NOMO-1 (cell line): ENCODE data around the gene ACP7.
"Not testable (repeated sequence)": the region's sequence is repeated elsewhere in the genome, so short reads cannot be mapped to it uniquely, and the experiment has no call there.

ENCODE experiments used
- DNase-seq, 2 experiments: peaks; one replicate each; lab custom pipeline; 2025; ENCODE audit not compliant: unreplicated experiment in 2 of 2; lab: John Stamatoyannopoulos, UW

Gene ACP7

DNA sequence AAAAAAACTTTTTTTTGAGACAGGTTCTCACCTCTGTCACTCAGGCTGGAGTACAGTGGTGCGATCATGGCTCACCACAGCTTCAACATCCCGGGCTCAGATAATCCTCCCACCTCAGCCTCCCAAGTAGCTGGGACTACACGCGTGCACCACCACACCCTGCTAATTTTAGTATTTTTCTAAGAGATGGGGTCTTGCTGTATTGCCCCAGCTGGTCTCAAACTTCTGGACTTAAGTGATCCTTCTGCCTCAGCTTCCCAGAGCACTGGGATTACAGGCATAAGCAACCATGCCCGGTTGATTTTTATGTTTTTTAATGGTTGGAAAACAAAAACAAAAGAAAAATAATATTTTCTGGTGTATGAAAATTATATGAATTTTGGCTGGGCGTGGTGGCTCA lies 9.2 kb upstream of the ACP7 start:
- DNase-seq: no peak

DNA sequence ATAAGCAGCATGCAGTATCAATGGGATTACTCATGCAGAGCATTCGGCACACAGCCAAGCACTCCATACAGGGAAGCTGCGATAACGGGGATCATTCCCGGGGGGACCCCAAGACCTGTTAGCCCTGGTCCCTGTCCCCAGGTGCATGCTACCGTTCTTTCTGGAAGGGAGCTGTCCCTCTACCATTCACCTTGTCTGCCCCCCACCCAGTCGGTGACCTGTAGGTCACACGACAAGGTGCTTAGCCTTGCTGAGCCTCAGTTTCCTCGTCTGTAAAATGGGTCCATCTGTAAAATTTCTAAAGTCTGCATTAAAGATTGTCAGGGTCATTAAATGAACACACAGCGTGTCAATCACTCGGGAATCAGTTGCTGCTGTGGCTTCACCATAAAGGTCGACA lies 6.8 kb upstream of the ACP7 start:
- no peak for DNase-seq

DNA sequence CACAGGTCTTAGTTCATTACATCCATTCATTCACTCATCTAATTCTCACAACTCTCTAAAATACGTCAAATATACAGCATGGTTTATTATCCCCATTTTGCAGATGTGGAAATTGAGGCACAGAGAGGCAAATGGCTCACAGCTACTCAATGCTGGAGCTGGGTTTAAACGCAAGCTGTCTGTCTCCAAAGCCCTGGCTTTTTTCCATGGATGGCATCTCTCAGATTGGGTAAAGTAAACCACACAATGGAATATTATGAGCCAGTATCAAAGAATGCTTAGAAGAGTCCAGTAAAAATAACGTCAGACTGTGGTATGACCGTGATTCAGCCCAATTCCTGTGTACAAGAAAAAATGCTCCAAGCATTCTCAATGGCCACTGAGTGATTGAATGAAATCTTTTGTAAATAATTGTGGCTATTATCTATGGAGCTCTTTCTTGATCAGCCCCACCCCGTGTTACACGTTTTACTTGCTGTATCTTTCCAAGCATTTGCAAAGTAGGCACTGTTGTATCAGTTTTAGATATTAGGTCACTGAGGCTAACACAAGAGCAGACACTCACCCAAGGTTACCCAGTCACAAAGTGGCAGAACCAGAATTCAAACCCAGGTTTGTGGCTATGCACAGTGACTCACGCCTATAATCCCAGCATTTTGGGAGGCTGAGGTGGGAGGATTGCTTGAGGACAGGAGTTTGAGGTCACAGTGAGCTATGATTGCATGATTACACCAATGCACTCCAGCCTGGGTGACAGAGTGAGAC lies 5.5 kb upstream of the ACP7 start:
- DNase-seq: no peak

DNA sequence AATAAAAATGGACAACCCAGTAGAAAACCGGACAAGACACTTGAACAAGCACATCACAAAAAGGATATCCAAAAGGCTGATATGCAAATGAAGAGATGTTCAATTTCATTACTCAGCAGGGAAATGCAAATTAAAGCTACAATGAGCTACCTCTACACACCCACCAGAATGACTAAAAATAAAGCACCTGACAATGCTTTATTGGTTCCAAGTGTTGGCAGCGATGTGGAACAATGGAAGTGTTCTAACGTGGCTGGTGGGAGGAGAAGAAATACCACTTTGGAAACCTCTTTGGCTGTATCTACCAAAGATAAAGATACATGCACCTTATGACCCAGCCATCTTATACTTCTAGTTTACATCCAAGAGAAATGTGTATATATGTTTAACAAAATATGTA lies 3.7 kb upstream of the ACP7 start:
- no peak for DNase-seq

DNA sequence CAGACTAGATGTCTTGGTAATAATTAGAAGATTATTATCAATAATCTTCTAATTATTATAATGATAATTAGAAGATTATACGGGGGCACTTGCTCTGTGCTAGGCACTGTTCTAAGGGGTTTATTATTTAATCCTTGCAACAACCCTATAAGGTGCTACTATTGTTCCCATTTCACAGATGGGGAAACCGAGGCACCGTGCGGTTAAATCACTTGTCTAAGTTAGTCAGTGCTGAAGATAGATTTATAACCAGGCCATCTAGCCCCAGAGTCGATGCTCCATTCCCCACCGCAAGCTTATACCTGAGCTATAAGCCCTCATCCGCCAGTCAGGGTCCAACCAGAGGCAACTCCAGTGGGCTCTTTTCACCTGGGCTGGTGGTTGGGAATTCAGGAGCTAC lies 2.0 kb upstream of the ACP7 start:
- no peak for DNase-seq

DNA sequence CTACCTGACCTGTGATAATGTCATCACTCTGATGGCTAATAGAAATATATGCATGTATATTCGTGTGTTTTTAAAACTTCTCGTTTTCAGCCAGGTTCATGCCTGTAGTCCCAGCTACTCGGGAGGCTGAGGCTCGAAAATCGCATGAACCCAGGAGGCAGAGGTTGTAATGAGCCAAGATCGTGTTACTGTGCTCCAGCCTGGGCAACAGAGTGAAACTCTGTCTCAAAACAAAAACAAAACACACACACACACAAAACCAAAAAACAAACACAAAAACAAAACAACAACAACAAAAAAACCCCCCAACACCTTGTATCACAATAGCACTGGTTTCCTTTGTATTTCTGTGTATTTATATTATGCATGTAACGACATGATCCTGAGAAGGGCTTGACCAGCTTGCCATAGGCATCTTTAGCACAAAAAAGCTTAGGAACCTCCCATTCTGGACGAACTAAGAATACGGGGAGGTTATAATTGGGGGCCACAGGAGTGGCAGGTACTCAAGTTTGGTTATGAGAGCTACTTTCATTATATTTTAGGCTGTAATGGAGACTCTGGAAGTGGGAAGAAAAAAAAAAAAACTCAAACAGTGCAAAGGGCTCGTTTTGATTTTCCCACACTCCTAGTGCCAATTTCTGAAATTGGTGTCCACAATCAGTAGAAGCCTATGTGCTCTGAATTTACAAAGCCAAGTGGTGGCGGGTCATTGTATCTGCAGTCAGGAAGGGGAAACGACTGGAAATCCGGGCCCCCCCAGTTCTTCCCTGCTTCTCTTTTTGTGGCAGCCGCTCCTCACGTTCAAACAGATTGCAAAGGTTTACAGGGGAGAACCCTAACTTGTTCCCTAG lies 1.2 kb upstream of the ACP7 start:
- no peak for DNase-seq

DNA sequence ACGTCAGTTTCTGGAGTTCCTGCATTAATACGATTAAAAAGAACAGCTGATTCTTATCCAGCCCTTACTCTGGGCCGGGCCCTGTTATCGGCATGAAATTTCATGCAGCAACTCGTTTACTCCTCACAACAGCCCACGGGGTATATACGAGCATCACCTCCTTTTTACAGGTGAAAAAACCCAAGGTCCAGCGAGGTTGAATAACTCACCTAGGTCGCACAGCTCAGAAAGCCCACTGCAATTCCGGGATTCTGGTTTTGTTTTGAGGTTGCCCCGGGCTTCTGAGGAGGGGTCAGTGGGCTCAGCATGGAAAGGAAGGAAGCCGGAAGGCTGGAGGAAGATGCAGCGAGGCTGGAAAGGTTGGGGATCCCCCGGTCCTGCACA lies 577 bp upstream of the ACP7 start:
- DNase-seq: no peak

DNA sequence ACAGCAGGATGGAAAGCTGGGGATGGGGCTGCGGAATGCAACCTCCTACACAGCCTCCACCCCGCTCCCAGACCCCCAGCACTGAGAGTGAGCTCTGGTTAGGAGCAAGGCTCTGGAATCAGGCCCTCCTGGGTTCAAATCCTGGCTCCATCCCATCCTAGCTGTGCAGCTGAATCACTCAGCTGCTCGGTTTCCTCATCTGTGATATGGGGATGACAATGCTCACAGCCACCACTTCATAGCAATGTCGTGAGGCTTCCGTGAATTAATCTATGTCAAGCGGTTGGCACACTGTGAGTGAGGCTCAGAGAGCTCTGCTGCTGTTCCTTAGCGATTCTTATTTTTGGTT lies 538 bp downstream of the ACP7 start:
- DNase-seq: no peak

DNA sequence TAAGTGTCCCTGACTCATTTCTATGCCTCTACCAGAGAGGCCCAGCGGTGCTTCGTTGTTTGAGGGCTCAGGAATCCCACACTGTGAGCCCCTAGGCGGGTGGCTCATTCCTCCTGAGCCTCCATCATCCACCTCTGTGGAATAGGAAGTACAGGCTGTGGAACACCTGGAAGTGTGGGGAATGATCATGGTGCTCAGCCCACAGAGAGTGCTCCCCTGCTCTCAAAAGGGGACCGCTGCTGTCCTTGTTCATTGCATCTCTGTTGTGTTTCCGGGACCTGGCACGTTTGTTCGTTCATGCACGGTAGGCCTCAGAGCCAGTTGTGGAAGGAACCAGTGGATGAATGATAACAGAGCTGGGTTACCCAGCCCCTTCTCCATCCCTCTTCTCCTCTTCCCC lies 1.2 kb downstream of the ACP7 start:
- no peak for DNase-seq

DNA sequence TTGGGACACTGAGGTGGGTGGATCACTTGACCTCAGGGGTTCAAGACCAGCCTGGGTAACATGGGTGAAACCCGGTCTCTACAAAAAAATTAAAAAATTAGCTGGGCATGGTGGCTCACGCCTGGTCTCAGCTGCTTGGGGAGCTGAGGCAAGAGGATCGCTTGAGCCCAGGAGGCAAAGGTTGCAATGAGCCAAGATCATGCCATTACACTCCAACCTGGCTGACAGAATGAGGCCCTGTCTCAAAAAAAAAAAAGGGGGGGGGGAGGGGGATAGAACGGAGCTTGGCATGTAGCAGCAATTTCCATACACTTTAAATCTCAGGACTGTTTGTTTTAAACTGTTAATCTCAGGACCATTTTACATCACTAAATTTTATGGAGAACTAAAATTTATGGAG lies 2.2 kb downstream of the ACP7 start:
- DNase-seq: no peak

DNA sequence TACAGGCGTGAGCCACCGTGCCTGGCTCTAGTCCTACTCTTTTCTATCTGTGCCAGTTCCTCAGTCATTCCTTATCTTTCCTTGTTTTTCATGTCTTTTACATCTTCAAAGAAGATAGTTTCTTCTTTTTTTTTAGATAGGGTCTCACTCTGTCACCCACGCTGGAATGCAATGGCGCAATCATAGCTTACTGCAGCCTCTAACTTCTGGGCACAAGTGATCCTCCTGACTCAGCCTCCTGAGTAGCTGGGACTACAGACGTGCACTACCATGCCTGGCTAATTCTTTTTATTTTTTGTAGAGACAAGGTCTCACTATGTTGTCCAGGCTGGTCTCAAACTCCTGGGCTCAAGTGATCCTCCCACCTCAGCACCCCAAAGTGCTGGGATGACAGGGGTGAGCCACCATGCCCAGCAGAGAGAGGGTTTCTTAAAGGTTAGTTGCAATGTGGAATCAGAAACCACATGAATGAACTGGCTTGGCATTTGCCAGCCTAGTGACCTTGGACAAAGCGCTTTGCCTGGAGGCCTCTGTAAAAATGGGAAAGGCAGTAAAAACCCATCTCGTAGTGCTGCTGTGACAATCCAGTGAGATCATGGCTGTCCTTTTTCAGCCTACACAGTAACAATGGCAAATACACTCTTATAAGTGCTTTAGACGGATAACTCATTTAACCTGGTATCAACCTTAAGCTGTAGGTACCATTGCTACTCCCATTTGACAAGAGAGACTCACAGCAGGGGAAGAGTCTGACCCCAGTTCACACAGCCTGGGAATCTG lies 3.9 kb downstream of the ACP7 start:
- no peak for DNase-seq

DNA sequence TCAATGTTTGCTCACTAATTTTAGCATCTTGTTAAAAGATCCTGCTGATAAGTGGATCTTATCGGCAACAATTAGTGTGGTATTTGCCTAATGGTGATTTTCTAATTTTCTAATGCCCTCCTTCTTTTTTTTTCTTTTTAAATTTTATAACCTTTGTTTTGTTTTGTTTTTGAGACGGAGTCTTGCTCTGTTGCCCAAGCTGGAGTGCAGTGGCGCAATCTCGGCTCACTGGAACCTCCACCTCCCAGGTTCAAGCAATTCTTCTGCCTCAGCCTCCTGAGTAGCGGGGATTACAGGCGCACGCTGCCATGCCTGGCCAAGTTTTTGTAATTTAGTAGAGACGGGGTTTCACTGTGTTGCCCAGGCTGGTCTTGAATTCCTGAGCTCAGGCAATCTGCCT lies 5.8 kb downstream of the ACP7 start:
- not testable (repeated sequence) for DNase-seq

DNA sequence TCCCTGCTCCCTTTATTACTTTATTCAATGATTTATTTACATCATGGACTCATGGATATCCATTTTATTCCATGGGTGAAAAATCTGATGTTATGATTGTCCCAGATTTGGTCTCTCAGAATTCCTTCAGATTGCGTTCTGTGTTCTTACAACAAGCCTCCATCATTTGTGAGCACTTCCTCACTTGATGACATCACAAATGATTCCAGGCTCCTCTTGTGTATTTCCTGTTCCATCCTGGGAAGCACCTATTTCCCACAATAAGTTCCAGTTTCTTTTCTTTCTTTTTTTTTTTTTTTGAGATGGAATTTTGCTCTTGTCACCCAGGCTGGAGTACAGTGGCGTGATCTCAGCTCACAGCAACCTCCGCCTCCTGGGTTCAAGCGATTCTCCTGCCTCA lies 6.7 kb downstream of the ACP7 start:
- DNase-seq: no peak

DNA sequence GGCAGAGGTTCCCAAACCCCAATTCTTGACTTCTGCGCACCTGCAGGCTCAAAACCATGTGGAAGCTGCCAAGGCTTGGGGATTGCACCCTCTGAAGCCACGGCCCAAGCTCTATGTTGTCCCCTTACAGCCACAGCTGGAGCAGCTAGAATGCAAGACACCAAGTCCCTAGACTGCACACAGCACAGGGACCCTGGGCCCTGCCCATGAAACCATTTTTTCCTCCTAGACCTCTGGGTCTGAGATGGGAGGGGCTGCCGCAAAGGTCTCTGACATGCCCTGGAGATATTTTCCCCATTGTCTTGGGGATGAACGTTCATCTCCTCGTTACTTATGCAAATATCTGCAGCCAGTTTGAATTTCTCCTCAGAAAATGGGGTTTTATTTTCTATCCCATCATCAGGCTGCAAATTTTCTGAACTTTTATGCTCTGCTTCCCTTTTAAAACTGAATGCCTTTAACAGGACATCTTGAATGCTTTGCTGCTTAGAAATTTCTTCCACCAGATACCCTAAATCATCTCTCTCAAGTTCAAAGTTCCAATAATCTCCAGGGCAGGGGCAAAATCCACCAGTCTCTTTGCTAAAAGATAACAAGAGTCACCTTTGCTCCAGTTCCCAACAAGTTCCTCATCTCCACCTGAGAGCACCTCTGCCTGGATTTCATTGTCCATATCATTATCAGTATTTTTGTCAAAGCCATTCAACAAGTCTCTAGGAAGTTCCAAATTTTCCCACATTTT lies 11.8 kb downstream of the ACP7 start:
- DNase-seq: not testable (repeated sequence)

DNA sequence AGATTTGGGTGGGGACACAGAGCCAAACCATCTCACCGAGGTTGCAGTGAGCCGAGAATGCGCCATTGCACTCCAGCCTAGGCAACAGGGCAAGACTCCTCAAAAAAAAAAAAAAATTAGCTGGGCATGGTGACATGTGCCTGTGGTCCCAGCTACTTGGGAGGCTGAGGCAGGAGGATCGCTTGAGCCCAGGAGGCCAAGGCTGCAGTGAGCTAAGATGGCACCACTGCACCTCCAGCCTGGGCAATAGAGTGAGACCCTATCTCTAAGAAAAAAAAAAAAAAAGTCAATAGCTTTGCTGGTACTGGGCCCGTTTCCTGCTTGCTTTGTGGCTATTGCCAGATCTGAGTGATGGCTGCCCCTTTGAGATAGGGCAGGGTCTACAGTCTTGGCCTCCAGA lies 13.1 kb downstream of the ACP7 start:
- no peak for DNase-seq

DNA sequence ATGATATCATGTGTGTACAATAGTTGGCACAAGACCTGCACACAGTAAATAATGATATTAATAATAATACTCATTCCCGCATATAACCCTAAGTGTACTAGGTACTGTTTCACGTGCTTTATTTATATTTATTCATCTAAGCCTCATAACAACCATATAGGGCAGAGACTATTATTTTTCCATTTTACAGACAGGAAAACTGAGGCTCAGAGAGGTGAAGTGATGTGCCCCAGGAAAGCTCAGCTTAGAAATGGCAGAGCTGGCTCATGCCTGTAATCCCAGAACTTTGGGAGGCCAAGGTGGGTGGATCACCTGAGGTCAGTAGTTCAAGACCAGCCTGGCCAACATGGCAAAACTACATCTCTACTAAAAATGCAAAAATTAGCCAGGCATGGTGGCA lies 13.6 kb downstream of the ACP7 start:
- DNase-seq: no peak

DNA sequence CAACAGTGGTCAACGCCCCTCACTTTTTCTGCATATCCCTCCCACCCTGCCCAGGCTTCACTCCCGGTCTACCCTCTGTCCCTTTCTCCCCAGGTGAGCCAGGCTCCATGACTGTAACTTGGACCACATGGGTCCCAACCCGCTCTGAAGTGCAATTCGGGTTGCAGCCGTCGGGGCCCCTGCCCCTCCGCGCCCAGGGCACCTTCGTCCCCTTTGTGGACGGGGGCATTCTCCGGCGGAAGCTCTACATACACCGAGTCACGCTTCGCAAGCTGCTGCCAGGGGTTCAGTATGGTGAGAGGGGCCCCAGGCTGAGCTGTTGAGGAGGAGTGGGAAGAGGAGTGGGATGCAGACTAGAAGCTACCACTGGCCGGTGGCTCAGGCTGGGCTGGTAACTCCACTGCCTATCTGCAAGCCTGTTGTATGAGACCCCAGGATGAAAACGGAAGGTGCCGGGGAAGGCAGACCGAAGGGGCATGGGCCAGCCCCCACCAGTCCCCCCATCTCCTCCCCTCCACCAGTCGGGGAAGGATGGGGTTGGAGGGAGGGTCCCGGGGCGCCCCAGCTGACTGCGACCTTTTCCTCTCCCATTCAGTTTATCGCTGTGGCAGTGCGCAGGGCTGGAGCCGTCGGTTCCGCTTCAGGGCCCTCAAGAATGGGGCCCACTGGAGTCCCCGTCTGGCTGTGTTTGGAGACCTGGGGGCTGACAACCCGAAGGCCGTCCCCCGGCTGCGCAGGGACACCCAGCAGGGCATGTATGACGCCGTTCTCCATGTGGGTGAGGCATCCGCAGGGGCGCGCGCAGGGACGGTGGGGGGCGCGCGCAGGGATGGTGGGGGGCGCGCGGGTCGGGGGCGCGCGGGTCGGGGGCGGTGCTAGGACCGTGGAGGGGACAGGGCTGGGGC lies 14.4 kb downstream of the ACP7 start:
- DNase-seq: no peak

DNA sequence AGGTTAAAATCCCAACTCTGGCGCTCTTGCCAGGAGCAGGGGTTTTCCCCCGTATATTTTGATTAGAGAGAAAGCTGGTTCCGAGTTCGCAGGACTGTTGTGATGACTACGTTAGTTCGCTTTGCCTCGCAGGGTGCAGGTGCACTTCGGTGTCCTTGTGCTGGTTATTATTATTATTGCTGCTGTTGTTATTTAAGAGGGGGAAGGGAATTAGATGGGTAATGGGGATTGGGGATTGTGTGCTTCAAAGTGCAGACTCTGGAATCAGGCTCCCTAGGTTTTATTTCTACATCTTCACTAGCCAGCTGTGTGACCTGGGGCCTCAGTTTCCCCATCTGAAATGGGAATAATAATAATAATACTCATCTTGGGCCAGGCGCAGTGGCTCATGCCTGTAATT lies 15.2 kb downstream of the ACP7 start:
- DNase-seq: no peak

DNA sequence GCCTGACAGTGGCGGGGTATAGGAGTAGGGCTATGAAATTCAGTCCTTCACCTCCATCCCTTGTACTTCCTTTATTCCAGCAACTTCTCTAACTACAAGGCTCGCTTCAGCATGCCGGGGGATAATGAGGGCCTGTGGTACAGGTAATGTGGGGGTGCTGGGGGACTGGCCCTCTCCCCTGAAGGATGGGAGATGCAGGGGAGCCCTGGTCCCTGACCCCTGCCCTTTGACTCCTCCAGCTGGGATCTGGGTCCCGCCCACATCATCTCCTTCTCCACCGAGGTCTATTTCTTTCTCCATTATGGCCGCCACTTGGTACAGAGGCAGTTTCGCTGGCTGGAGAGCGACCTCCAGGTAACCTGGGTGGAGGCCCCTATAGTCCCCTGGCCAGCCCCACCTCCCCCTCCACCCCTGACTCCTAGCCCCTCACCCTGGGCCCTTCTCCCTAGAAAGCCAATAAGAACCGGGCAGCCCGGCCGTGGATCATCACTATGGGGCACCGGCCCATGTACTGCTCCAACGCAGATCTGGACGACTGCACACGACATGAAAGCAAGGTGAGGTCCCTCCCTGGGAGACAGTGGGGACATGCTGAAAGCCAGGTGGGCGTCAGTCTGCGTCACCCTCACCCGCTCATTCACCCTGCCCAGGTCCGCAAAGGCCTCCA lies 16.5 kb downstream of the ACP7 start:
- no peak for DNase-seq
